Skeletal muscle tissue (tissue), 4 donors: Measurements from ENCODE around the gene TENM3. TPM values are rescaled to one million over a fixed set of nuclear protein-coding genes. Genes with fewer than 3 reads are reported as not detected.

Experiments used
- H3K27ac ChIP-seq: one replicate; pipeline ENCODE4 v1.7.0; 2013; ENCODE audit warnings: mild to moderate bottlenecking, low read depth, low read length, inconsistent platforms
- H3K27me3 ChIP-seq, 3 donors: one replicate each; pipeline ENCODE4 v1.7.0; 2013; ENCODE audit warnings: low read length in 3 of 3; ENCODE audit not compliant: control insufficient read depth in 3 of 3, insufficient read depth in 3 of 3
- H3K36me3 ChIP-seq, 3 donors: one replicate each; pipeline ENCODE4 v1.7.0; 2013; ENCODE audit warnings: low read length in 3 of 3; ENCODE audit not compliant: control insufficient read depth in 3 of 3, insufficient read depth in 3 of 3
- H3K4me1 ChIP-seq, 3 donors: one replicate each; pipeline ENCODE4 v1.7.0; 2013; ENCODE audit warnings: low read length in 3 of 3, mild to moderate bottlenecking in 3 of 3; ENCODE audit not compliant: control insufficient read depth in 3 of 3, insufficient read depth in 3 of 3
- H3K4me3 ChIP-seq, 3 donors: one replicate each; pipeline ENCODE4 v1.7.0; 2013; ENCODE audit warnings: low read length in 3 of 3
- H3K9ac ChIP-seq, 3 donors: one replicate each; pipeline ENCODE4 v1.7.0; 2013; ENCODE audit warnings: low read length in 3 of 3, mild to moderate bottlenecking in 3 of 3, moderate library complexity in 2 of 3, low read depth in 1 of 3
- H3K9me3 ChIP-seq, 3 donors: one replicate each; pipeline ENCODE4 v1.7.0; 2013; ENCODE audit warnings: low read length in 3 of 3; ENCODE audit not compliant: control insufficient read depth in 3 of 3
- total RNA-seq: library from RNA; depleted of rRNA; stranded (reverse); fragments of >200 nt; gene quantifications from one replicate; pipeline ENCODE4 v1.2.3, GENCODE V29; 2014
- donor health status: Osteomylitis.

The TENM3 gene
- total RNA-seq, 1 donor from 2014 or later = 29.7 TPM

DNA sequence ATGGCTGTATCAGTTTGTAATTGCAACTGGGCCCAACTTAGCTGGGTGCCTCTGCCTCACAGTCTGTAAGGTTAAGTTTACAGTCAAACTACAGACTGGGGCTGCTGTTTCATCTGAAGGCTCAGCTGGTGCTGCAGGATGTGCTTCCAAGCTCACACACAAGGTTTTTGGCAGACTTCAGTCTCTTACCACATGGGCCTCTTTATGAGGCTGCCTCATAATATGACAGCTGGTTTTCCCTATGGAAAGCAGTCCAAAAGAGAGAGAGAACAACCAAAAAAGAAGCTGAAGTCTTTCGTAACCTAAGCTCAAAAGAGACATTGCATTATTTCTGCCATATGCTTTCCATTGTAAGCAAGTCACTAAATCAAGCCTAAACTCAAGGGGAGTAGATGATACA lies 402.3 kb downstream of the TENM3 start:
- Histone ChIP-seq H3K36me3 (no peaks in the 10 kb centered on the region), H3K9ac (no peak overlapping the region), H3K4me1 (peaks cover 0 to 7% (median 0%) of the 10 kb centered on the region in 3 donors)

DNA sequence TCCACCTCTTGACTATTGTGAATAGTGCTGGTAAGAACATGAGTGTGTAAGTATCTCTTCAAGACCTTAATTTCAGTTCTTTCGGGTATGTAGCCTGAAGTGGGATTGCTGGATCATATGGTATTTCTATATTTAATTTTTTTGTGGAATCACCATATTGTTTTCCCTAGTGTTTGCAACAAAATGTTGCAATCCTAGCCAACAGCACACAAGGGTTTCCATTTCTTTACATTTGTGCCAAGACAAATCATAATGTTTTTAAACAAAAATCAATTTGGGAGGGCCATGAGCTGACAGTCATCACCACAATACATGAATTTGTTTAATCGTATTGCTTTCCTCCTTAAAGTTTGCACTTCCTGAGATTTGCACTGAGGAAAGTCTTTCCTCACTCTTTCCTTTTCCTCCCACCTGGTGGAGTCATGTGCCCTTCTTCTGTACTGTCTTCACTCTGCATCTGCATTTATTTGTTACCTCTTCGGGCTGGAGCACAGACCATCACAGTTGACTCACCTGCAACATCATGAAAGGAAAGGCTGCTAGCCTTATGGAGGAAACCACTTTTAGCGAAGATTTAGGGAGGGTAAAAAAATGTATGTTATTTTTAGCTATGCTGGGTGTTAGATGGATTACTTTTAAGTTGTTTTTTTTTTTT lies 404.6 kb downstream of the TENM3 start:
- H3K9ac ChIP-seq = no peak overlapping the region
- H3K27me3 ChIP-seq = no peaks in the 10 kb centered on the region
- H3K4me1 ChIP-seq = peaks cover 0 to 7% (median 0%) of the 10 kb centered on the region in 3 donors
- H3K27ac ChIP-seq = no peak overlapping the region
- peaks cover 0 to 3% (median 0%) of the 10 kb centered on the region in 3 donors for H3K9me3 ChIP-seq
- no peaks in the 10 kb centered on the region for H3K36me3 ChIP-seq
- H3K4me3 ChIP-seq = no peak overlapping the region

More for the DNA sequence above, 402.3 kb downstream of the TENM3 start:
- no peak overlapping the region for H3K4me3 ChIP-seq
- no peak overlapping the region for H3K27ac ChIP-seq
- no peaks in the 10 kb centered on the region for H3K27me3 ChIP-seq
- peaks cover 0 to 3% (median 0%) of the 10 kb centered on the region in 3 donors for H3K9me3 ChIP-seq

DNA sequence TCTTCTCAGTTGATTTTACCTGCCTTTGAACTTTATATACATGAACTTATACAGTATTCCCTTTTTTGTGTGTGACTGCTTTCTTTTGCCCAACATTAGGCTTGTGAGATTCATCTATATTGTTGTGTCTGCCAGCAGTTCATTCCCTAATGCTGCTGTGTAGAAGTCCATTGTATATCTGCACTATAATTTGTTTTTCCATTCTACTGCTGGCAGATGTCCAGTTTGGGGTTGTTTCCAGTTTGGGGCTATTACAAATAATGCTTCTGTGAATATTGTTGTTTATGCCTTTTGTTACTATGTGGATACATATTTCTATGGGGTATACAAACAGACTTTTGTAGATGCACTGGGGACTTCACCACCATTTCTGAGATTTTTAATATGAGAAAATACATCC lies 405.6 kb downstream of the TENM3 start:
- Histone ChIP-seq H3K9me3 (peaks cover 0 to 3% (median 0%) of the 10 kb centered on the region in 3 donors), H3K9ac (no peak overlapping the region), H3K4me1 (peaks cover 0 to 2% (median 0%) of the 10 kb centered on the region in 3 donors), H3K36me3 (no peaks in the 10 kb centered on the region), H3K27me3 (no peaks in the 10 kb centered on the region), H3K4me3 (no peak overlapping the region), H3K27ac (no peak overlapping the region)

DNA sequence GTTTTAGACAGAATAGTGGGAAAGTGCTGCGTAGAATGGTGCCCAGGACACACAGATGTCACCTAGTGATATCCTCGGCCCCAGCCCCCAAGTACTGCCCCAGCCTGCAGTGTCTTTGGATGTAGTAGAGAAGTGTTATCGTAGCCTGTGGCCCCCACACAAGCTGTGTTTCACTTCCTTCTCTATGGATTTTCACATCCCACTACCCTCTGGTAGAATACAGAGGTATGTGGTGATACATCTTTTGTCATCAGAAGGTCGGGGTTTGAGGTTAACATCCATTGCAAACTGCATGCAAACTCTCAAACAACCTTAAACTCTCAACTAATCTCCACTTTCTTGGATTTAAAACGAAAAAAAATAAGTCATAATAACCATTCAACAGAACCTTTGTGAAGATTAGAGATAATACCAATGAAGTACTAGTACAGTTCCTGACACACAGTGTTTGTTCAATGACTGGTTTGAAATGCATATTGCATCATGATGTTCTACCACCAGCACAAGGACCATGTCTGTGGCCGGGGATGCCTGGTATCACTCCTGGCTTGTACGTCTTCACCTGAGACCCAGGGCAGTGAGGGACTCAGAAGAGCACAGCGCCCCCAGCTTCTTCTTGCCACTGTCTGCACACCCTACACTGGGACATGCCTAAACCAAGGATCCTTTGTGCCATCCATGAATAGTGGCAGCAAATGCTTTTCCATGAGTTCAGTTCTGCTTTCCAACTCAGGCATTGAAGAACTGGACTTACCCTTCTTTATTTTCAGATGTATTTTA lies 406.7 kb downstream of the TENM3 start:
- Histone ChIP-seq H3K9ac (no peak overlapping the region), H3K9me3 (peaks cover 0 to 3% (median 0%) of the 10 kb centered on the region in 3 donors)

GRCh38 chr4:182653596-182653995 lies 410.4 kb downstream of the TENM3 start:
- no peaks in the 10 kb centered on the region for H3K36me3 ChIP-seq
- no peaks in the 10 kb centered on the region for H3K4me1 ChIP-seq

More for the DNA sequence above, 406.7 kb downstream of the TENM3 start:
- no peaks in the 10 kb centered on the region for H3K27me3 ChIP-seq
- H3K4me3 ChIP-seq = no peak overlapping the region
- H3K4me1 ChIP-seq = no peaks in the 10 kb centered on the region
- no peak overlapping the region for H3K27ac ChIP-seq
- H3K36me3 ChIP-seq = no peaks in the 10 kb centered on the region

GRCh38 chr4:182655340-182655739 lies 412.1 kb downstream of the TENM3 start:
- Histone ChIP-seq H3K27ac (no peak overlapping the region), H3K9me3 (no peaks in the 10 kb centered on the region), H3K36me3 (no peaks in the 10 kb centered on the region), H3K9ac (no peak overlapping the region), H3K4me3 (no peak overlapping the region), H3K27me3 (no peaks in the 10 kb centered on the region), H3K4me1 (no peaks in the 10 kb centered on the region)

More at GRCh38 chr4:182653596-182653995, 410.4 kb downstream of the TENM3 start:
- Histone ChIP-seq H3K27me3 (no peaks in the 10 kb centered on the region), H3K9ac (no peak overlapping the region), H3K27ac (no peak overlapping the region), H3K9me3 (no peaks in the 10 kb centered on the region), H3K4me3 (no peak overlapping the region)

- H3K4me3 ChIP-seq = no peak overlapping the region
- H3K36me3 ChIP-seq = no peaks in the 10 kb centered on the region
- H3K4me1 ChIP-seq = no peaks in the 10 kb centered on the region
- H3K27ac ChIP-seq = no peak overlapping the region
- no peaks in the 10 kb centered on the region for H3K27me3 ChIP-seq
- no peak overlapping the region for H3K9ac ChIP-seq
- no peaks in the 10 kb centered on the region for H3K9me3 ChIP-seq
Measured at GRCh38 chr4:182662551-182662950, 419.3 kb downstream of the TENM3 start.

DNA sequence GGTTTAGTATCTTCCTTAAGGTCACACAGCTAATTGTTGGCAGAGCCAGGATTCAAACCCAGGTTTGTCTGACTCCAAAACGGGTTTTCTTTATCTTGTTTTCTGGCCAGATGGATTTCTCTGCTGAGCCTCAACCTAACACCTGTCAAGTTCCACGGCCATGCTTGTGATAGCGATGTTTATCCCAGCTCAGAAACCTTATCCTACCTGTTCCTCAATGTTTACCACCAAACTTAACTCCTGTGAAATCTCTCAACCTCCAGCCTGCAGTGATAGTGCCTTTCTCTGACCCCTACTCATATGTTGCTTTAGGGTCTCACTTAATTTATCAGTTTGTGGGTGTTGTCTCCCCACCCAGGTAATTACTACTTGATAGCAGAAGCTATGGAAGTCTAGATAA lies 428.0 kb downstream of the TENM3 start:
- Histone ChIP-seq H3K4me3 (no peak overlapping the region), H3K9ac (no peak overlapping the region), H3K27me3 (no peaks in the 10 kb centered on the region), H3K9me3 (no peaks in the 10 kb centered on the region), H3K36me3 (no peaks in the 10 kb centered on the region), H3K4me1 (no peaks in the 10 kb centered on the region), H3K27ac (no peak overlapping the region)

DNA sequence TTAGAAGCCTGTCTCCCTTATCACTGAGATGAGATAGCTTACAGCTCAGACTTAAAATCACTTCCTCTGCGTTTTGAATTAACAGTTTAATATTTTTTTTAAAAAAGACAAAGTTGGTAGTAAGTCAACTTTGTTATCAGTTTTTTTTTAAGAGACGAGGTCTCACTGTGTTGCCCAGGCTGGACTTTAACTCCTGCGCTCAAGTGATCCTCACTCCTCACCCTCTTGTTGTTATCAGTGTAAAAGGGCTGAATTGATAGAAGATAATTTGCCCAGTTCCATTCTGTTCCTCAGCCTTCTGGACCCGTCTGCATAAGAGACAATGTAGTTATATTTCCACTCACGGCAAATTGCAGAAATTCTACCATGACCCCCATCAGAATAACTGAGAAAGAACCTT lies 428.5 kb downstream of the TENM3 start:
- H3K27me3 ChIP-seq = no peaks in the 10 kb centered on the region
- H3K4me3 ChIP-seq = no peak overlapping the region
- H3K4me1 ChIP-seq = no peaks in the 10 kb centered on the region
- no peak overlapping the region for H3K9ac ChIP-seq
- H3K27ac ChIP-seq = no peak overlapping the region
- H3K36me3 ChIP-seq = no peaks in the 10 kb centered on the region
- H3K9me3 ChIP-seq = no peaks in the 10 kb centered on the region

- H3K36me3 ChIP-seq = no peaks in the 10 kb centered on the region
- no peak overlapping the region for H3K27ac ChIP-seq
Measured at GRCh38 chr4:182678590-182678989, 435.4 kb downstream of the TENM3 start.

More at GRCh38 chr4:182678590-182678989, 435.4 kb downstream of the TENM3 start:
- Histone ChIP-seq H3K9ac (no peak overlapping the region), H3K9me3 (no peaks in the 10 kb centered on the region), H3K4me1 (no peaks in the 10 kb centered on the region), H3K27me3 (no peaks in the 10 kb centered on the region), H3K4me3 (no peak overlapping the region)
